ENCODE results near the gene MRPL22.
"Not testable (repeated sequence)": the region's sequence is repeated elsewhere in the genome, so short reads cannot be mapped to it uniquely, and the experiment has no call there.

MRPL22 gene

DNA sequence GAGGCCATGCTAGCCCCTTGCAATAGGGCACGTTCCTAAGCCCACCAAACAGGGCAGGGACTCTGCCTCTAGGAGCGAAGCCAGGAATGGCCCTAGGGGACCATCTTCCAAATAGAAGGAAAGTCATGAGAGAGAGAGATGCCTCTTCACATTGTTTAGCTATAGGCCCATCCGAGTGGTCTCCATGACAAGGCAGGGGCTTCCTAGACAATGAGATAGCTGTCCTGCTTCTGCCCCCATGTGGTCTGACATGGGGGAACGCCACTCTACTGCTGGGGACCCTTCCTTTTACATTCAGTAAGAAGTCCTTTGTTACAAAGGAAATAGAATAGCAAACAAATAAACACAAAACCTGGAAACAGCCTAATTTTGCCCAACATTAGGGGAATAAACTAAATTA, 54.8 kb downstream of the MRPL22 start:
- no peak for DNase-seq (ENCODE audit: low spot score)

DNA sequence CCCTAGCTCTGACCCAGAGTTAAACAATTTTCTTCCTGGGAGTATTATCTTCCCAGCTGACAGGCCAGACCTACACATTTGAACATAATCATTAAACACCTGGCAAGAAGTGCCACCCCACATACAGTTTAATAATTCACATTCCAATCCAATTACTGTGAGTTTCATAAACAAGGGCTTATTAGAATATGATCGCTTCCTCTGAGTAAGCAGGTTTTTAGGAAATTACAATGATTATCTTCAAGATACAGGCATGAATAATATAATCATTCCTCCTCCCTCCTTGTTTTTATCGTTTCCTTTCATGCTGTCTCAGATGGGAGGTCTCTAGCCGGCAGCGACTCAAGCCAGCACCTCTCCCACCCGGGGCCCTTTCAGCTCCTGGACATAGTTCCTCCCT, 56.9 kb downstream of the MRPL22 start:
- DNase-seq (ENCODE audit: low spot score): no peak

DNA sequence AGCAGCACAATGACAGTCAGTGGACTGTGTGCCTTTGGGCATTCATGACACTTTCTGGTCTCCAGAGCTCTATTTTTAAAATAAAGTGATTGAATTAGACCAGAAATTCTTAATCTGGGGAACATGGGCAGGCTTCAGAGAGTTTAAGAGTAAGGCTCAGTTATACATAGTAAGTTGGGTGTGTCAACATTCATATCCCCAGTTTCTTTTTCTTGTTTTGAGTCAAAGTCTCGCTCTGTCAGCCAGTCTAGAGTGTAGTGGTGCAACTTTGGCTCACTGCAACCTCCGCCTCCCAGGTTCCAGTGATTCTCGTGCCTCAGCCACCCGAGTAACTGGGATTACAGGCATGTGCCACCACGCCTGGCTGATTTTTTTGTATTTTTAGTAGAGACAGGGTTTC, 59.0 kb downstream of the MRPL22 start:
- no peak for DNase-seq (ENCODE audit: low spot score)

DNA sequence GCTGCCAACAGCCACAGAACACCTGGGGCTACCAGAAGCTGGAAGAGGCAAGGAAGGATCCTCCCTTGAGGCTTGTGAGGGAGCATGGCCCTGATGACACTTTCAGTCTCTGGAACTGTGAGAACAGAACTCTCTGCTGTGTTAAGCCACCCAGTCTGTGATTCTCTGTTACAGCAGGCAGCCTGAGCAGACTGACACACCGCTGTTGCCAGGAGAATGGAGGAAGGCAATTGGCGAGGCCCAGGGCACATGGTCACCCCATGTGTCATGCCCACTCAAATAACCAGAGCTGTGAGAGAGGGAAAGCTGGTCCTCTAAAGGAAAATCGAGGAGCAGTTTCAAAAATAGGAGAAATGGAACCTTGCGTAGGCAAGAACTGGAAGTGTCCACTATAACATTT, 60.6 kb downstream of the MRPL22 start:
- DNase-seq (ENCODE audit: low spot score): no peak

DNA sequence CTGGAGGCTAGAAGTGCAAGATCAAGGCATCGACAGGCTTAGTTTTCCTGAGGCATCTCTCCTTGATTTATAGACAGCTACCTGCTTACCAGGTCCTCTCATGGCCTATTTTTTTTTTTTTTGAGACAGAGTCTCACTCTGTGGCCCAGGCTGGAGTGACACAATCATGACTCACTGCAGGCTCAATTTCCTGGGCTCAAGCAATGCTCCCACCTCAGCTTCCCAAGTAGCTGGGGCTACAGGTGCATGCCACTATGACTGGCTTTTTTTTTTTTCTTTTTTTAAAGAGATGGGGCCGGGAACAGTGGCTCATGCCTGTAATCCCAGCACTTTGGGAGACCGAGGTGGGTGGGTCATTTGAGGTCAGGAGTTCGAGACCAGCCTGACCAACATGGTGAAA, 61.8 kb downstream of the MRPL22 start:
- not testable (repeated sequence) for DNase-seq (ENCODE audit: low spot score)

DNA sequence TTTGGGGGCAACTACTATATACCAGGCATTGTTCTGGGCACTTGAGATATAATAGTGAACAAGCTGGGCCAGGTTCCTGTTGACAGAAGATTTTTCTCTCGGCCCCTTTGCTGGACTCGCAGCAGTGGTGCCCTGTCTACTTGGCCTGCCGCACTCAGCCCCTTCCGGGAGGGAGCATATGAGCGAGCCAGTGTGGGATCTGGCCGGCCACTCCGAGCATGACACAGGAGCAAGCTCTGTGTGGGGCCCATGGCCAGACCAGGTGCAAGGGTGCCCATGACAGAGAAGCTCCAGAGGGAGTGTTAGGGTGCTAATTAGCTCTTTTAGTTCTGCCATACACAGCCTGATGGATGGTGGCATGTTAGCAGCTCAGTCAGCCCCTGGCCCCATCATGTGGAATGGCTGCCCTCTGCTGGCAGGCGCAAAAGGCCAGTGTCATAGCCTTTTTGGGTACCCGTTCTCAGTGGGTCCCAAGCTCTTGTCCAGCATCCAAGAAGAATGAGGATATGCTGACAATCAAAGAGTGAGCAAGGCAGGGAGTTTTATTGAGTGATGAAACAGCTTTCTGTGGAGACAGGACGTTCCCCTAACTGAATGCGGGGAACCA, 63.4 kb downstream of the MRPL22 start:
- peak; percentile 1 for DNase-seq (ENCODE audit: low spot score)

DNA sequence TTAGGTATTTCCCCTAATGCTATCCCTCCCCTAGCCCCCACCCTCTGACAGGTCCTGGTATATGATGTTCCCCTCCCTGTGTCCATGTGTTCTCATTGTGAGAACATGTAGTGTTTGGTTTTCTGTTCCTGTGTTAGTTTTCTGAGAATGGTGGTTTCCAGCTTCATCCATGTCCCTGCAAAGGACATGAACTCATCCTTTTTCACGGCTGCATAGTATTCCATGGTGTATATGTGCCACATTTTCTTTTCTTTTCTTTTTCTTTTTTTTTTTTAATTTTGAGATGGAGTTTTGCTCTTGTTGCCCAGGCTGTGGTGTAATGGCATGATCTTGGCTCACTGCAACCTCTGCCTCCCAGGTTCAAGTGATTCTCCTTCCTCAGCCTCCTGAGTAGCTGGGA, 65.4 kb downstream of the MRPL22 start:
- DNase-seq (ENCODE audit: low spot score): not testable (repeated sequence)

DNA sequence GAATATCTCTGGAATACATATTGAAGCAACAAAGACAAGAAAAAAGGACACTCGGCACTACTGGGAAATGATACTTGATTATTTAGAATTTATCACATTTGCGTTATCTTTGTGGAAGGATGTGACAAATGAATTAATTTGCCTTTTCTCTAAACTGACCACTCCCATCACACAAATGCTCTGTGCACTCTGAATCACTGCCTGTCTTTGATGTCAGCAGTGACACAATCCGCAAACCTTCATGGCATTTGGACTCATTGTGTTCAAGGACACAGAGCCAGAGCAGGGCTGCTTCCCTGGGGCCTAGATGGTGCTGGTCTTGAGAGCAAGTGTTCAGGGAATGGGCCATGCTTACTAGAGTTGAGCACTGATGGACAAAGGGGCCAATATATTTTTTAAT, 67.8 kb downstream of the MRPL22 start:
- DNase-seq (ENCODE audit: low spot score): no peak

DNA sequence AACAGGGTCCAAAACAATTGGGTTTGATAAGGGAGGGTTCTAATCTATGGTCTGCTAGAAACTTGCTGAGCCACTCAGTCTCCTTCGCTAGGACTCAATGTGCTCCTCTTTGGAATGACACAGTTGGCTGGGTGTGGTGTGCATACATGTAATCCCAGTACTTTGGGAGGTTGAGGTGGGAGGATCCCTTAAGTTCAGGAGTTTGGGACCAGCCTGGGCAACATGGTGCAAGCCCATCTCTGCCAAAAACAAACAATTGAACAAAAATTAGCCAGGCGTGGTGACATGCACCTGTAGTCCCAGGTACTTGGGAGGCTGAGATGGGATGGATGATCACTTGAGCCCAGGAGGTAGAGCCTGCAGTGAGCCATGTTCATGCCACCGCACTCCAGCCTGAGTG, 70.0 kb downstream of the MRPL22 start:
- DNase-seq (ENCODE audit: low spot score): no peak

DNA sequence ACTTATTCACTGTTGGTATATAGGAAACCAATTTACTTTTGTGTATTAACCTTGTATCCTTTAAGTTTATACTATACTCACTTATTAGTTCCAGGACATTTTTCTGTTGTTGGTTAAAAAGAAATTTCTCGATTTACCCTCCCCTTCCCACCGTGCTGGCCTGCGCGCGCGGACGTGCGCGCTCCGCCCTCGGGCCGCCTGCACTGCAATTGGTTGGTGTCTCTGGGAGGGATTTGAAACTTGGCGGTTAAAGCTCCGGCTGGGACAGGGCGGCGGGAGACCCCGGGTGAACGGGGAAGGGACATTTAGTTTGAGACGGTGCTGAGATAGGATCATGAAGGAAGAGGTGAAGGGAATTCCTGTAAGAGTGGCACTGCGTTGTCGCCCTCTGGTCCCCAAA, 72.7 kb downstream of the MRPL22 start, which contains the start of gene KIF4B:
KIF4B (plus strand) TSS at position 230 of the 400 bp plus-strand sequence; CDS start at position 335, 105 bp downstream.
- DNase-seq (ENCODE audit: low spot score): no peak

DNA sequence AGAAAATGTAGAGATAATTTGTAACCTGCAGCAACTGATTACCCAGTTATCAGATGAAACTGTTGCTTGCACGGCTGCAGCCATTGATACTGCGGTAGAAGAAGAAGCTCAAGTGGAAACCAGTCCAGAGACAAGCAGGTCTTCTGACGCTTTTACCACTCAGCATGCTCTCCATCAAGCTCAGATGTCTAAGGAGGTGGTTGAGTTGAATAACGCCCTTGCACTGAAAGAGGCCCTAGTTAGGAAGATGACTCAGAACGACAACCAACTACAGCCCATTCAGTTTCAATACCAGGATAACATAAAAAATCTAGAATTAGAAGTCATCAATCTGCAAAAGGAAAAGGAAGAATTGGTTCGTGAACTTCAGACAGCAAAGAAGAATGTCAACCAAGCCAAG, 74.4 kb downstream of the MRPL22 start:
- no peak for DNase-seq (ENCODE audit: low spot score)

DNA sequence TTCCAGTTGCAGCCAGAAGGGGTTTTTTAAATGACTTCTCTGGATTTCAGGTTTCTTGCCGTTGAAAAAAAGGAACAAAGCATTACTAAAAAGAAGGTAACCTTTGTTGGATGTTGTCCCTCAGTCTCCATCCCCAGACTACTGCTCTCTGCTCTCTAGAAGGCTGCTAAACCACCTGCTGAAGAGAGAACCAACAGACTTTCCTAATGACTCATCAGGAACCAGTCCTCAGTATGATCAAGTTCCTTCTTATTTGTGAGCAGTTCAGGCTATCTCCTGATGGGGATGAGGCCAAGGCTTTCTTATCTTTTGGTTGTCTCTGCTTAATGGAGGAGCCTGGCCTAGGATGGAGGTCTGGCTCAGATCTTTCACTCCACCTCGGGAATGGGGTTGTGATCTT, 76.7 kb downstream of the MRPL22 start:
- no peak for DNase-seq (ENCODE audit: low spot score)

All from CD4-positive, alpha-beta T cell treated with Interleukin-15 for 4 hours (primary cell).